NCI-H524 (cell line): ENCODE measurements around the gene IGFBPL1.

Experiments used
- DNase-seq, 2 experiments: peaks; one replicate each; lab custom pipeline; 2025; lab: John Stamatoyannopoulos, UW

IGFBPL1 gene

GRCh38 chr9:38395653-38396370 is 28.4 kb downstream of the IGFBPL1 start:
- no peak for DNase-seq

- DNase-seq: no peak
Observed at GRCh38 chr9:38394416-38394815, 29.8 kb downstream of the IGFBPL1 start.

- DNase-seq: peak in 1 of 2 experiments; percentile 14
Observed at GRCh38 chr9:38393128-38393796, 31.0 kb downstream of the IGFBPL1 start.

GRCh38 chr9:38392235-38393127 is 31.8 kb downstream of the IGFBPL1 start, which contains the start of gene ALDH1B1:
Gene ALDH1B1, plus strand, starts transcription at chr9:38392702. Its CDS starts 3,047 bp downstream, at chr9:38395749.
- peak; percentile 65 to 79 for DNase-seq

GRCh38 chr9:38391278-38392118 is 32.8 kb downstream of the IGFBPL1 start:
- no peak for DNase-seq

- no peak for DNase-seq
Observed at GRCh38 chr9:38390851-38391250, 33.4 kb downstream of the IGFBPL1 start.

- no peak for DNase-seq
Observed at GRCh38 chr9:38390442-38390841, 33.8 kb downstream of the IGFBPL1 start.

- no peak for DNase-seq
Observed at GRCh38 chr9:38389313-38389712, 34.9 kb downstream of the IGFBPL1 start.

GRCh38 chr9:38388283-38389223 is 35.7 kb downstream of the IGFBPL1 start:
- peak in 1 of 2 experiments; percentile 38 for DNase-seq

- no peak for DNase-seq
Observed at GRCh38 chr9:38387751-38388150, 36.5 kb downstream of the IGFBPL1 start.

GRCh38 chr9:38387066-38387465 is 37.2 kb downstream of the IGFBPL1 start:
- DNase-seq: no peak

- DNase-seq: no peak
Observed at GRCh38 chr9:38386319-38386895, 37.8 kb downstream of the IGFBPL1 start.

- no peak for DNase-seq
Observed at GRCh38 chr9:38385896-38386295, 38.4 kb downstream of the IGFBPL1 start.

- DNase-seq: no peak
Observed at GRCh38 chr9:38384990-38385848, 39.0 kb downstream of the IGFBPL1 start.

GRCh38 chr9:38382141-38382540 is 42.1 kb downstream of the IGFBPL1 start:
- no peak for DNase-seq

GRCh38 chr9:38380872-38381534 is 43.3 kb downstream of the IGFBPL1 start:
- no peak for DNase-seq

GRCh38 chr9:38380230-38380871 is 43.9 kb downstream of the IGFBPL1 start:
- DNase-seq: peak; percentile 41 to 72
